Activated CD8-positive, alpha-beta memory T cell treated with anti-CD3 and anti-CD28 coated beads, Interleukin-2, amount 50 U/mL, for 1 hour (primary cell): ENCODE data around the gene RNASE8.

ENCODE experiments used
- DNase-seq: peaks from one replicate; pipeline ENCODE4 v3.0.0-alpha.2; 2020; ENCODE audit errors: extremely low read depth

The RNASE8 gene

GRCh38 chr14:21072781-21073339 lies 15.2 kb downstream of the RNASE8 start:
- no peak for DNase-seq

DNA sequence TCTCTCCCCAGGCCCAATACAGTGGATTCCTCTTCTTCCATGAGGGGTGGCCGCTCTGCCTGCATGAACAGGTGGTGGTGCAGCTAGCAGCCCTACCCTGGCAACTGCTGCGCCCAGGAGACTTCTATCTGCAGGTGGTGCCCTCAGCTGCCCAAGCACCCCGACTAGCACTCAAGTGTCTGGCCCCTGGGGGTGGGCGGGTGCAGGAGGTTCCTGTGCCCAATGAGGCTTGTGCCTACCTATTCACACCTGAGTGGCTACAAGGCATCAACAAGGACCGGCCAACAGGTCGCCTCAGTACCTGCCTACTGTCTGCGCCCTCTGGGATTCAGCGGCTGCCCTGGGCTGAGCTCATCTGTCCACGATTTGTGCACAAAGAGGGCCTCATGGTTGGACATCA lies 16.3 kb downstream of the RNASE8 start:
- DNase-seq, result no peak

DNA sequence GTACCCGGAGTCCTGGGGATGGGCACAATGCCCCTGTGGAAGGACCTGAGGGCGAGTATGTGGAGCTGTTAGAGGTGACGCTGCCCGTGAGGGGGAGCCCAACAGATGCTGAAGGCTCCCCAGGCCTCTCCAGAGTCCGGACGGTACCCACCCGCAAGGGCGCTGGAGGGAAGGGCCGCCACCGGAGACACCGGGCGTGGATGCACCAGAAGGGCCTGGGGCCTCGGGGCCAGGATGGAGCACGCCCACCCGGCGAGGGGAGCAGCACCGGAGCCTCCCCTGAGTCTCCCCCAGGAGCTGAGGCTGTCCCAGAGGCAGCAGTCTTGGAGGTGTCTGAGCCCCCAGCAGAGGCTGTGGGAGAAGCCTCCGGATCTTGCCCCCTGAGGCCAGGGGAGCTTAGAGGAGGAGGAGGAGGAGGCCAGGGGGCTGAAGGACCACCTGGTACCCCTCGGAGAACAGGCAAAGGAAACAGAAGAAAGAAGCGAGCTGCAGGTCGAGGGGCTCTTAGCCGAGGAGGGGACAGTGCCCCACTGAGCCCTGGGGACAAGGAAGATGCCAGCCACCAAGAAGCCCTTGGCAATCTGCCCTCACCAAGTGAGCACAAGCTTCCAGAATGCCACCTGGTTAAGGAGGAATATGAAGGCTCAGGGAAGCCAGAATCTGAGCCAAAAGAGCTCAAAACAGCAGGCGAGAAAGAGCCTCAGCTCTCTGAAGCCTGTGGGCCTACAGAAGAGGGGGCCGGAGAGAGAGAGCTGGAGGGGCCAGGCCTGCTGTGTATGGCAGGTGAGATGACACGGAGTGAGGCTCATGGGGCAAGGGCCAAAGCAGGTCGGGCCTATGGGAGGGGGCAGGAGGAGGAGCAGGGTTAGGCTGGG lies 17.0 kb downstream of the RNASE8 start:
- no peak for DNase-seq

- no peak for DNase-seq
Observed at GRCh38 chr14:21075719-21076437, 18.3 kb downstream of the RNASE8 start.

DNA sequence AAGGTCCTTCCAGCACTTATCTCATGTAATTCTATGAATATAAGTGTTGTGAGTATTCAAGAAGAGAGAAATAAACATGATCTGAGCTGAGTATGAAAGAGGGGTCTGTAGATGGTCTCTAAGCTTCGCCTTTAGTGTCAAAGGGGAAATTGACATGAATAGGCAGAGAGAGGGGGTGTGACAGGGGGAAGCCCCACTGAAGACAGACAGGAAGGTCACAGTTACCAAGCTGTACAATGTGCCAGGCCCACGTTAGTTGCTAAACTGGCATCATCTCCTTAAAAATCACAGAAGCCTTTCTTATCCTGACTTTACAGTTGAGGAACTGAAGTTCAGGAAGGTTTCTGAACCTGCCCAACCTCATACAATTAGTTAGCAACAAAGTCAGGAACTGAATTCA lies 20.1 kb downstream of the RNASE8 start:
- DNase-seq, result no peak

- DNase-seq, result no peak
Observed at GRCh38 chr14:21078287-21078686, 20.7 kb downstream of the RNASE8 start.

GRCh38 chr14:21078726-21079125 lies 21.1 kb downstream of the RNASE8 start:
- no peak for DNase-seq

- DNase-seq, result no peak
Observed at GRCh38 chr14:21081521-21082142, 24.0 kb downstream of the RNASE8 start.

GRCh38 chr14:21083565-21084325 lies 26.1 kb downstream of the RNASE8 start:
- no peak for DNase-seq

- no peak for DNase-seq
Observed at GRCh38 chr14:21084396-21084795, 26.8 kb downstream of the RNASE8 start.

DNA sequence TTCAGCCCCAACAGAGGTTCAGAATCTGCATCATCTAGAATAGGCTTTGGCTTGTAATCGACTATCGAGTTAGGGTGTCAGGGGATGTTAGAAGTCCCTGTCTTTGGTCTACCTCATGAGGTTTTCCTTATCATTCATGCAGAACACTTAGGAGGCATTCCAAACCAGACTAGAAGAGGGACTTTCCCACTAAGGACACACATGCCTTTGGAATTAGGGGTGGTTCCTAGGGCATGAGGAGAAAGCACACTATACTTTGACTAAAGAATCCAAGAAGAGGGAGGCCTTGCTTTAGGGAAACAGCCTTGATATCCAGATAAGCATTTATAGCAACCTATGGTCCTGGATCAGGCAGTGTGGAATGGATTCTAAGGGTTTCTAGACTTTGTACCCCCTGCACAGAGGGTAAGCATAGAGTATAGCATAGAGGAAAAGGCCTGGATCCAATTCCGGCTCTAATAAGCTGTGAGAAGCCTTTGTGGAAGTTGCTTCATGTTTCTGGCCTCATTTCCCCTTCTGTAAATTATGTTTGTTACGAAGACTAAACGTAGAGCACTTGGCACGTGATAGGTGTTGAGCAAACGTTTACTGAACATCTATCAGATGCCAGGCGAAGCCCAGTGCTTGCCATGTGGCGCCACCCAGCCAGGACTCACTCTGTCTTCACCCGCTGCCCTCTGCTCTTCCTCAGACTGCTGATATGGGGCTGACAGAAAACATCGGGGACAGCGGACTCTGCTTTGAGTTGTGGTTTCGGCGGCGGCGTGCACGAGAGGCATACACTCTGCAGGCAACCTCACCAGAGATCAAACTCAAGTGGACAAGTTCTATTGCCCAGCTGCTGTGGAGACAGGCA lies 27.6 kb downstream of the RNASE8 start:
- DNase-seq, result no peak

DNA sequence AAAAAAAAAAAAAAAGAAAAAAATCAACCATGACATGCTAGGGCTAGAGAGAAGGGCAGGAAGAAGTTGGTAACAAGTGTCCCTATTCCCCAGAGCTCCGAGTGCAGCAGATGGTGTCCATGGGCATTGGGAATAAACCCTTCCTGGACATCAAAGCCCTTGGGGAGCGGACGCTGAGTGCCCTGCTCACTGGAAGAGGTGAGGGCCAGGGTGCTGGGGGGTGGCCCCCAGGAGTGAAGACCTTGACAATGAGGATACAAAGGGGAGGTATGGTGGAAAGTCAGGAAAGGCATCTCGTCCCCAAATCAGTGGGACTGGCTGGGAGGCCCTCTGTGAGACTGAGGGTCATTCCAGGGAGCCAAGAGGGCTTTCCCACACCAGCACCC lies 29.3 kb downstream of the RNASE8 start:
- DNase-seq, result no peak

DNA sequence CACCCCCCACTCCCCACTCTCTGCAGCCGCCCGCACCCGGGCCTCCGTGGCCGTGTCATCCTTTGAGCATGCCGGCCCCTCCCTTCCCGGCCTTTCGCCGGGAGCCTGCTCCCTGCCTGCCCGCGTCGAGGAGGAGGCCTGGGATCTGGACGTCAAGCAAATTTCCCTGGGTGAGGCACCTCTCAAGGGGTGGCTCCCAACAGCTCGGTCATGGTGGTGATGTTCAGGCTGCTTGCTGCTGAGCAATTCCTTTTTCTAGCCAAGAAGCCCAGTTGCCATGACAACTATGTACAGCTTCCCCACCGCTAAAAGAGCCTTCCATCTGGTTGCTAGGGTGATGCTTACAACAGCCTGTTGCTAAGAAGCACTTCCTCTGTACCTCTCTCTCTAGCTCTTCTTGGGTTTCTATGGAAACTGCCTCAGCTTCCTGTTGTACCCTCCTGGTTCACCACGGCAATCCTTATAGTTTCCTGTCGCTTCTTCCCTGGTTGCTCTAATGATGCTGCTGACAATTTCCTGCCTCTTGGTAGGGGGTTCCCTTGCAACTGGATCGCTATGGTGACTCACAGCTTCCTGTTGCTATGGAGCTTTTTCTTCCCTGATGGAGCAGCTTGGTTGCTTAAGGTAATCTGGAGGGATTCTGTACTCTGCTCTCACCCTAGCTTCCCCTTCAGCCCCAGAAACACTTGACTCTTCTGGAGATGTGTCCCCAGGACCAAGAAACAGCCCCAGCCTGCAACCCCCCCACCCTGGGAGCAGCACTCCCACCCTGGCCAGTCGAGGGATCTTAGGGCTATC lies 29.9 kb downstream of the RNASE8 start:
- peak; percentile 86 for DNase-seq

GRCh38 chr14:21088687-21089086 lies 31.1 kb downstream of the RNASE8 start:
- no peak for DNase-seq

DNA sequence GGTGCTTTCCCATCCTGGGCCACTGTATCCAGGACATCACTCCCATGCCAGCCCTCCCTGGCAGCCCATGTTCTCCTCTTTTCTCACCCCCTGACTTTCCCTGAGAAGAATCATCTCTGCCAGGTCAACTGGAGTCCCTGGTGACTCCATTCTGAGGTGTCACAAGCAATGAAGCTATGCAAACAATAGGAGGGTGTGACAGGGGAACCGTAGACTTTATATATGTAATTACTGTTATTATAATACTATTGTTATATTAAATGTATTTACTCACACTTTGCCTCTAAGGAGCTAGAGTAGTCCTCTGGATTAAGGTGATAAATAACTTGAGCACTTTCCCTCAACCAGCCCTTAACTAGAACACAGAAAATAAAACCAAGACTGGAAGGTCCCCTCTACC lies 31.6 kb downstream of the RNASE8 start:
- no peak for DNase-seq

- no peak for DNase-seq
Observed at GRCh38 chr14:21089877-21090193, 32.2 kb downstream of the RNASE8 start.

DNA sequence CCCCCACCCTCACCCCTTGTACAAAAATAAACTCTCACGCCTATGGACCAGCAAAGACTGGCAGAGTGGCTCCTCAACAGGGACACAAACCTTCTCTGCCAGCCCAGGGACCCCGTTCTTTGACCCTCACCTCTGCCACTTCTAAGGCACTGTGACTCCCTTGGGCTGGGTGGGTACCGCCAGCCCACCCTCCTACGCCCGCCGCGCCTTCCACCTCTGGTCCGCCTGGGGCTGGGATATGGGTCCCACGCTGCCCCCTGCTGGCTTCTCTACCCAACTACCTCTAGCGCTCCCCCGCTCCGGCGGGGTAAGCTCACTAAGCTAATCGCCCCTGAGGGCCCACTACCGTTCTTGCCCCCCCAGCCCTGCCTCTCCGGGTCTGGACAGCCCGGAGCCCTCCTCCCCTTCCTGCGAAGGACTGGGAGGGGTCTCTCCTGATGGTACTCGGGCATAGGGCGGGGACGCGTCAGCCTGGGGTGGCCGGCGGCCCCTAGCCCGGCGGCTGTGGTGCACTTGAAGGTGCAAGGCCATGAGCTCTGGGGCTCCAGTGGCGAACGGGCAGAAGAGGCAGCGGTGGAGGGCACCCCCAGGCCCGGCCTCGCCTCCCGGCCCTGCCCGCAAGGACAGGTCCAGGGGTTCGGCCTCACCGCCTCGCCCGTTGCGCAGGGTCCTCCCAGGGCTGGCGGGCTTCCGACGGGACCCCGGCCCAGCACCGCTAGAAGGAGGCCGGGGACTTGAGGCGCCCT lies 32.7 kb downstream of the RNASE8 start:
- DNase-seq, result no peak

- no peak for DNase-seq
Observed at GRCh38 chr14:21090940-21091663, 33.5 kb downstream of the RNASE8 start.

DNA sequence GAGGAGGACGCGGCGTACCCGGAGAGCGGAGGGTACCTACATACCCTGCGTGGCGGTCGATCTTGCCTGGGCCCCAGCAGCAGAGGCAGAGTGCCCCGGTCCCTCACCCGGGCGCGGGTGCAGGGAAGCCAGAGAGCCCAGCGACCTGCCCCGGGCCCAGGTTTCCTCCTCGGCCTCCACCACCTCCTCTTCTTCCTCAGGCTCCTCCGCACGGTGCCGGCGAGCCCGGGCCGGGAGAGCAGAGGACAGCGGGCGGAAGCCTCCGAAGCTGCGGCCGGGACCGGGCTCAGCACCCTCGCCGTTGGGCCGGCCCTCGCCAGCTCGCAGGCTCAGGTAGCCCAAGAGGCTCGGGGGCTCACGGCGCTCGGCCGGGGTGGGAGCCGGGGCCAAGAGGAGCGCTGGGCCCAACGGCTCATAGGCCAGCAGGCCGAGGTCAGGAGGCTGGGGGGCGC lies 34.2 kb downstream of the RNASE8 start:
- DNase-seq, result no peak
